MCF 10A (cell line): ENCODE results near the gene OSBPL3. TPM values are rescaled to one million over a fixed set of nuclear protein-coding genes. Genes with fewer than 3 reads are reported as not detected.

Source experiments
- BruUV-seq: library from RNA; stranded (reverse); fragments of 400-500 nt; replicated peaks from 2 replicates; lab custom pipeline; 2021; lab: Mats Ljungman, UMichigan
- CTCF ChIA-PET: fragments of 300-600 bp; sonication (Branson Sonifier 250); formaldehyde crosslinking; extraction: SDS; loops from one replicate; lab custom pipeline; 2021; ENCODE audit warnings: antibody characterized with exemption, inconsistent platforms; lab: Yijun Ruan, JAX
- POLR2A ChIA-PET: fragments of 300-600, 350-650 bp; sonication (Branson Sonifier 250); formaldehyde crosslinking; extraction: SDS; loops from one replicate; lab custom pipeline; 2020; ENCODE audit warnings: antibody characterized with exemption, inconsistent platforms; lab: Yijun Ruan, JAX
- DNase-seq: peaks from one replicate; pipeline ENCODE4 v3.0.0-alpha.2; 2018; ENCODE audit not compliant: unreplicated experiment
- H3K27ac Mint-ChIP-seq: one replicate; pipeline ENCODE4 v1.8.0; 2022; ENCODE audit warnings: mild to moderate bottlenecking, low read depth, mixed read lengths; ENCODE audit not compliant: unreplicated experiment
- H3K27me3 Mint-ChIP-seq: one replicate; pipeline ENCODE4 v1.8.0; 2022; ENCODE audit warnings: mixed read lengths; ENCODE audit not compliant: insufficient read depth, unreplicated experiment
- H3K36me3 Mint-ChIP-seq: one replicate; pipeline ENCODE4 v1.8.0; 2022; ENCODE audit warnings: mild to moderate bottlenecking, moderate library complexity, mixed read lengths; ENCODE audit not compliant: insufficient read depth, unreplicated experiment
- H3K4me1 Mint-ChIP-seq: one replicate; pipeline ENCODE4 v1.8.0; 2022; ENCODE audit warnings: mixed read lengths; ENCODE audit not compliant: insufficient read depth, unreplicated experiment
- H3K4me3 Mint-ChIP-seq: one replicate; pipeline ENCODE4 v1.8.0; 2022; ENCODE audit warnings: mild to moderate bottlenecking, moderate library complexity, mixed read lengths; ENCODE audit not compliant: unreplicated experiment
- H3K9me3 Mint-ChIP-seq: one replicate; pipeline ENCODE4 v1.8.0; 2022; ENCODE audit warnings: mixed read lengths; ENCODE audit not compliant: unreplicated experiment
- intact Hi-C: fragments of 100-400 bp; cut with micrococcal nuclease; formaldehyde crosslinking; loops from 2 replicates; pipeline ENCODE4 v1.14.1; 2022
- total RNA-seq: library from RNA; stranded (reverse); gene quantifications from 2 replicates; pipeline ENCODE4 v1.2.3, GENCODE V29; 2022
- TF ChIP-seq, protein P1 (sequence below): fragments of 200-600 bp; IDR thresholded peaks from one replicate; pipeline ENCODE4 v1.8.0; 2022; ENCODE audit warnings: antibody characterized with exemption, mild to moderate bottlenecking; ENCODE audit not compliant: unreplicated experiment

OSBPL3 gene
- total RNA-seq, 1 experiment from 2014 or later: 33.8 TPM

DNA sequence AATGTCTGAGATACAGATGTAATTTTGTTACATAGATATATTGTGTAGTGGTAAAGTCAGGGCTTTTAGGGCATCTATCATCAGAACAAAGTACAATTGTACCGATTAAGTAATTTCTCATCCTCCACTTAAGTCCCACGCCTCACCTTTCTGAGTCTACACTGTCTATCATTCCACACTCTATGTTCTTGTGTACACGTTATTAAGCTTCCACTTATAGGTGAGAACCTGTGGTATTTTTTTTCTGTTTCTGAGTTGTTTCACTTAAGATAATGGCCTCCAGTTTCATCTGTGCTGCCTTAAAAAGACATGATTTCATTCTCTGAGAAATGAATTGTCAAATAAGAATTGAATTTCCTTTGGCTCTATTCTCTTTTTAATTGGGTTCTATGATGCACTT lies 15.5 kb upstream of the OSBPL3 start:
- Mint-ChIP-seq H3K4me3 (no peak overlapping the region), H3K4me1 (no peaks in the 10 kb centered on the region), H3K27ac (no peak overlapping the region), H3K9me3 (peaks cover 20% of the 10 kb centered on the region), H3K27me3 (no peaks in the 10 kb centered on the region), H3K36me3 (no peaks in the 10 kb centered on the region)
- ChIA-PET POLR2A (interaction anchor here (1.1 kb wide), 1 partner anchor 16 kb away, joined by 3 read pairs; no protein-coding TSS in a partner anchor), CTCF (interaction anchor here (0.8 kb wide), 1 partner anchor 183 kb away, joined by 3 read pairs; no protein-coding TSS in a partner anchor)
- intact Hi-C loops: no loop called here
- BruUV-seq: no TSS peak
- DNase-seq: no peak
- TF ChIP-seq, protein P1, sequence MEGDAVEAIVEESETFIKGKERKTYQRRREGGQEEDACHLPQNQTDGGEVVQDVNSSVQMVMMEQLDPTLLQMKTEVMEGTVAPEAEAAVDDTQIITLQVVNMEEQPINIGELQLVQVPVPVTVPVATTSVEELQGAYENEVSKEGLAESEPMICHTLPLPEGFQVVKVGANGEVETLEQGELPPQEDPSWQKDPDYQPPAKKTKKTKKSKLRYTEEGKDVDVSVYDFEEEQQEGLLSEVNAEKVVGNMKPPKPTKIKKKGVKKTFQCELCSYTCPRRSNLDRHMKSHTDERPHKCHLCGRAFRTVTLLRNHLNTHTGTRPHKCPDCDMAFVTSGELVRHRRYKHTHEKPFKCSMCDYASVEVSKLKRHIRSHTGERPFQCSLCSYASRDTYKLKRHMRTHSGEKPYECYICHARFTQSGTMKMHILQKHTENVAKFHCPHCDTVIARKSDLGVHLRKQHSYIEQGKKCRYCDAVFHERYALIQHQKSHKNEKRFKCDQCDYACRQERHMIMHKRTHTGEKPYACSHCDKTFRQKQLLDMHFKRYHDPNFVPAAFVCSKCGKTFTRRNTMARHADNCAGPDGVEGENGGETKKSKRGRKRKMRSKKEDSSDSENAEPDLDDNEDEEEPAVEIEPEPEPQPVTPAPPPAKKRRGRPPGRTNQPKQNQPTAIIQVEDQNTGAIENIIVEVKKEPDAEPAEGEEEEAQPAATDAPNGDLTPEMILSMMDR: no peak

DNA sequence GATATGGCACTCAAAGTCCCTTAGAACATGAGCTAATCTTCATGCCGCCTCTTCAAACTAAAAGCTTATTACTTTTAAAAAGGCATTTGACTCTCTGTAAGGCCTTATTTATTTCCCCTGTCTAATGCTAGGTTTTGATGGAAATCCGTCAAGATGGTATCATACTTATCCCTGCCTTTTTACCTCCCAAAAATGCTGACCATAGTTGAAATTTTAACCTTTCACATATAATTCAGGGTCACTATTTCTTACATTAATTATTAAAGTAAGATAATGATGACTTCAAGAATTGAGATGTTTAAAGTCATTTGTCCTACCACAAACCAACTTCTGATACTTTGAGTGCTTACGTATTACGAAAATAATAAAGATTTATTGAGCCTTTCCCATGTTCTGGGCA lies 12.3 kb upstream of the OSBPL3 start:
- no peaks in the 10 kb centered on the region for H3K27me3 Mint-ChIP-seq
- no peak overlapping the region for H3K27ac Mint-ChIP-seq
- ChIA-PET CTCF (no interaction called here), POLR2A (interaction anchor here (0.7 to 1.0 kb wide), 2 partner anchors 10 to 12 kb away, joined by 3 read pairs; no protein-coding TSS in a partner anchor)
- DNase-seq: no peak
- H3K4me3 Mint-ChIP-seq: no peak overlapping the region
- no peaks in the 10 kb centered on the region for H3K4me1 Mint-ChIP-seq
- BruUV-seq: no TSS peak
- no peaks in the 10 kb centered on the region for H3K36me3 Mint-ChIP-seq
- TF ChIP-seq, protein P1: no peak
- no peaks in the 10 kb centered on the region for H3K9me3 Mint-ChIP-seq
- intact Hi-C loops: no loop called here

DNA sequence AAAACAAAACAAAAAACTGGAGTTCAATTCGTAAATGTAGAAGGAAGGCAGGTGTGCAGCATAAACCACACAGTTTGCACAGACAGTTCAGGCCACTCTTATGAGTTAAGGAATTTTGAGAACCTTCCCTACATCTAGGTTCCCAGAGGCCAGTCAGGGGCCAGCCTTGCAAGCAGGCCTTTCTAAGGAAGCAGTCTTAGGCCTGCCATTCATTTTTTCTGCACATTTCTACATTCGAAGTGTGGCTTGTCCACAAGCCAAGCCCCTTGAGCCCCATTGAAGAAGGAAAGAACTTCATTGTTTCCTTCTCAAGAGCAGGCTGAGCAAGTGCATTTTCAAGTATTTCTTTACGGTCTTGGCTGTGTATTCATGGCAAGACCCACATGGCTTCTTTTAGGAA lies 11.4 kb upstream of the OSBPL3 start:
- H3K36me3 Mint-ChIP-seq: no peaks in the 10 kb centered on the region

DNA sequence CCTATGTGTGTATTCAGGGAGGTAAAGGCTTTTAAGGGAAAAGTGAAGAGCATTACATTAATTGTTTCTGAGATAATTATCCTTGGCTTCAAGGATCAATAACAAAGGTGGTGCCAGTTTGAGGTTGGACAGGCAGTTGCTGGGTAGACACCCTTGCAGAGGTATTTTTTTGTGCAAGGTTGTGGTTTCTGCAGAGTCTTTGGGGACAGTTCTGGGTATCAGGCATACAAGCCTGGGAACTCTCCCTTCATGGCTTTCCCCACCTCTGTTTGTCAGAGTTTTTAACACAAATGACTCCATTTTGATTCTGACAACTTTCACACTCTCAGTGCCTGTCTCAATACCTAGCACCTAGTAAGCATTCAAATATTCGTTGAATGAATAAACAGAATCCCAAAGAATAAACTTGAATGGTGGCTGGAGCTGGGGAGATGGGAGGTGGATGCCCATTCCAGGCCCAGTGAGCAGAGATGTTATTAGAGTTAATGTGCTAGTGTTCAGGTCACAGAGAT lies 7.4 kb upstream of the OSBPL3 start:
- POLR2A ChIA-PET: no interaction called here
- DNase-seq: no peak
- Mint-ChIP-seq H3K4me1 (no peaks in the 10 kb centered on the region), H3K27me3 (no peaks in the 10 kb centered on the region), H3K9me3 (no peaks in the 10 kb centered on the region), H3K36me3 (no peaks in the 10 kb centered on the region), H3K27ac (no peak overlapping the region), H3K4me3 (no peak overlapping the region)
- intact Hi-C loops: no loop called here
- CTCF ChIA-PET: interaction anchor here (0.6 kb wide), 1 partner anchor 82 kb away, joined by 3 read pairs; no protein-coding TSS in a partner anchor
- TF ChIP-seq, protein P1: no peak
- no TSS peak for BruUV-seq

More for the DNA sequence above, 11.4 kb upstream of the OSBPL3 start:
- H3K4me1 Mint-ChIP-seq: no peaks in the 10 kb centered on the region
- TF ChIP-seq, protein P1: no peak
- H3K9me3 Mint-ChIP-seq: no peaks in the 10 kb centered on the region
- ChIA-PET POLR2A (no interaction called here), CTCF (no interaction called here)
- BruUV-seq: no TSS peak
- H3K4me3 Mint-ChIP-seq: no peak overlapping the region
- DNase-seq: no peak
- no peak overlapping the region for H3K27ac Mint-ChIP-seq
- H3K27me3 Mint-ChIP-seq: no peaks in the 10 kb centered on the region
- intact Hi-C loops: no loop called here
